HepG2 (cell line): ENCODE measurements around the gene BCL2L2. TPM values are rescaled to one million over a fixed set of nuclear protein-coding genes. Genes with fewer than 3 reads are reported as not detected.

Experiments used
- ATAC-seq: fragments of 200-7000 bp; cut with Tn5 transposase; 3 replicates; pipeline ENCODE4 v1.9.1; 2020; ENCODE audit warnings: mild to moderate bottlenecking, moderate library complexity
- BruUV-seq: library from RNA; stranded (reverse); fragments of 400-500 nt; replicated peaks from 2 replicates; lab custom pipeline; 2021; lab: Mats Ljungman, UMichigan
- CTCF ChIA-PET: fragments of 300-600 bp; formaldehyde crosslinking; extraction: SDS; loops from one replicate; lab custom pipeline; 2021; ENCODE audit warnings: low total read pairs, inconsistent platforms, low intra/inter-chr PET ratio; lab: Yijun Ruan, JAX
- POLR2A ChIA-PET: fragments of 350-600 bp; sonication (Branson Sonifier 250); formaldehyde crosslinking; loops from one replicate; lab custom pipeline; 2020; ENCODE audit warnings: antibody characterized with exemption, inconsistent platforms; lab: Yijun Ruan, JAX
- DNase-seq: peaks from one replicate; pipeline ENCODE4 v3.0.0-alpha.2; 2015; ENCODE audit warnings: low spot score
- FAIRE-seq: peaks from 3 replicates; lab custom pipeline; 2011; peaks lifted over from hg19 to GRCh38; lab: Jason Lieb, UNC
- H2AFZ ChIP-seq: one replicate; pipeline ENCODE4 v1.6.1; 2011; ENCODE audit warnings: low read length, inconsistent platforms
- H3K27ac ChIP-seq: fragments of 300-600 bp; 3 replicates; pipeline ENCODE4 v1.8.0; 2011; ENCODE audit warnings: mixed run types, mild to moderate bottlenecking, mixed read lengths, low read length, inconsistent platforms; ENCODE audit not compliant: insufficient read depth; ENCODE audit errors: extremely low read length
- H3K27me3 ChIP-seq, 2 experiments: fragments of 200-600 bp in 1 of 2; 2 replicates in 1 of 2; 3 replicates in 1 of 2; pipeline versions ENCODE4 v1.6.0 to v1.8.0; 2011; ENCODE audit warnings: low read length in 2 of 2, mild to moderate bottlenecking in 2 of 2, moderate library complexity in 2 of 2, inconsistent platforms in 1 of 2; ENCODE audit not compliant: insufficient read depth in 2 of 2, control insufficient read depth in 1 of 2
- H3K36me3 ChIP-seq, 2 experiments: fragments of 200-600 bp in 1 of 2; replicated peaks in 1 of 2; 2 replicates in 1 of 2; 3 replicates in 1 of 2; pipeline versions ENCODE4 v1.5.1 to v1.8.0; 2011; ENCODE audit warnings: low read length in 2 of 2, inconsistent platforms in 1 of 2; ENCODE audit not compliant: insufficient read depth in 2 of 2, control insufficient read depth in 1 of 2
- H3K4me1 ChIP-seq: 2 replicates; pipeline ENCODE4 v1.5.1; 2012; ENCODE audit warnings: low read length, inconsistent platforms; ENCODE audit not compliant: insufficient read depth
- H3K4me2 ChIP-seq: 2 replicates; pipeline ENCODE4 v1.6.0; 2011; ENCODE audit warnings: low read depth, low read length, inconsistent platforms
- H3K4me3 ChIP-seq, 3 experiments: fragments of 200-600 bp in 1 of 3; sonication (generic), shearing (Covaris generic) in 1 of 3; replicated peaks in 1 of 3; 2 replicates each; pipeline ENCODE4 v1.5.1; 2011 to 2016; ENCODE audit warnings: low read length in 3 of 3, inconsistent platforms in 2 of 3, low read depth in 2 of 3, mild to moderate bottlenecking in 2 of 3, control low read depth in 1 of 3, mixed read lengths in 1 of 3; ENCODE audit not compliant: insufficient read depth in 1 of 3
- H3K79me2 ChIP-seq: one replicate; pipeline ENCODE4 v1.6.1; 2011; ENCODE audit warnings: low read length, inconsistent platforms; ENCODE audit not compliant: insufficient read depth
- H3K9ac ChIP-seq: 2 replicates; pipeline ENCODE4 v1.6.0; 2011; ENCODE audit warnings: mild to moderate bottlenecking, low read depth, low read length, inconsistent platforms; ENCODE audit not compliant: insufficient read depth
- H3K9me3 ChIP-seq: 2 replicates; pipeline ENCODE4 v1.5.1; 2012; ENCODE audit warnings: mild to moderate bottlenecking, low read length
- H4K20me1 ChIP-seq: 2 replicates; pipeline ENCODE4 v1.6.0; 2011; ENCODE audit warnings: inconsistent platforms, mild to moderate bottlenecking, low read length, moderate library complexity; ENCODE audit not compliant: insufficient read depth
- BCL3 ChIP-seq: sonication (generic); formaldehyde crosslinking; IDR thresholded peaks from 2 replicates; pipeline ENCODE4 v1.5.1; 2020; ENCODE audit warnings: mild to moderate bottlenecking, missing genetic modification reagents, moderate library complexity
- GATAD1 ChIP-seq: IDR thresholded peaks from 2 replicates; pipeline ENCODE4 v1.6.1; 2016; ENCODE audit warnings: missing genetic modification reagents, missing compliant biosample characterization
- HNF4G ChIP-seq, 2 experiments: sonication (generic) in 1 of 2; formaldehyde crosslinking in 1 of 2; IDR thresholded peaks; 2 replicates each; pipeline versions ENCODE4 v1.4.0 to v1.6.1; 2011 to 2020; ENCODE audit warnings: borderline replicate concordance in 2 of 2, low read depth in 2 of 2, mild to moderate bottlenecking in 2 of 2, low read length in 1 of 2, missing genetic modification reagents in 1 of 2, moderate library complexity in 1 of 2
- HNRNPH1 ChIP-seq: fragments of 200-400 bp; formaldehyde crosslinking; optimal IDR thresholded peaks from 2 replicates; pipeline ENCODE3; 2017; ENCODE audit warnings: mild to moderate bottlenecking, low read depth, low read length
- MBNL3 ChIP-seq: fragments of 250-450 bp; sonication (Bioruptor Pico); conservative IDR thresholded peaks from 2 replicates; pipeline ENCODE4 v1.8.0; 2022; ENCODE audit warnings: mild to moderate bottlenecking, inconsistent platforms
- NCOA5 ChIP-seq: sonication (generic); formaldehyde crosslinking; IDR thresholded peaks from 2 replicates; pipeline ENCODE4 v1.4.0; 2020; ENCODE audit warnings: missing genetic modification reagents
- RBM22 ChIP-seq: fragments of 200-400 bp; formaldehyde crosslinking; optimal IDR thresholded peaks from 2 replicates; pipeline ENCODE3; 2017; ENCODE audit warnings: mild to moderate bottlenecking, low read length, moderate library complexity
- STAT6 ChIP-seq: sonication (generic); formaldehyde crosslinking; IDR thresholded peaks from 2 replicates; pipeline ENCODE4 v1.4.0; 2020; ENCODE audit warnings: missing genetic modification reagents, mild to moderate bottlenecking, borderline replicate concordance
- XBP1 ChIP-seq: sonication (generic); formaldehyde crosslinking; IDR thresholded peaks from 2 replicates; pipeline ENCODE4 v1.5.0; 2020; ENCODE audit warnings: missing genetic modification reagents
- ZNF276 ChIP-seq: sonication (generic); formaldehyde crosslinking; IDR thresholded peaks from 2 replicates; pipeline ENCODE4 v1.4.0; 2020; ENCODE audit warnings: mild to moderate bottlenecking, low read depth, missing genetic modification reagents
- ZNF280D ChIP-seq: sonication (generic); formaldehyde crosslinking; IDR thresholded peaks from 2 replicates; pipeline ENCODE4 v1.5.1; 2020; ENCODE audit warnings: mild to moderate bottlenecking, missing genetic modification reagents
- ZNF788 ChIP-seq: sonication (generic); formaldehyde crosslinking; IDR thresholded peaks from 2 replicates; pipeline ENCODE4 v1.5.0; 2020; ENCODE audit warnings: mild to moderate bottlenecking, missing genetic modification reagents, borderline replicate concordance
- WGBS: methylation state at CpG from one replicate; pipeline ENCODE4 v1.1.6; 2017; ENCODE audit warnings: low lambda C conversion rate; 5-methylcytosine and 5-hydroxymethylcytosine counted together
- in situ Hi-C: cut with HindIII; loops from 2 replicates; pipeline ENCODE4 v1.10.0; 2017; ENCODE audit warnings: low pct_unique_long_range_greater_than_20kb; ENCODE audit not compliant: extremely low pct_ligation_motif_present
- intact Hi-C: fragments of 100-400 bp; cut with micrococcal nuclease; formaldehyde crosslinking; loops from one replicate; pipeline ENCODE4 v1.10.0; 2022; ENCODE audit not compliant: unreplicated experiment
- polyA plus RNA-seq, 8 experiments: library from polyadenylated mRNA; depleted of rRNA in 3 of 8; stranded (reverse) in 7 of 8; unstranded in 1 of 8; fragments of >200 nt; fragmentation: Illumina TruSeq in 4 of 8; extraction: Trizol in 4 of 8; gene quantifications; 2 replicates each; pipeline versions ENCODE4 v1.2.1 to v1.2.3, GENCODE V29; 2011 to 2016; ENCODE audit warnings: low read depth in 4 of 8, missing spikeins in 1 of 8, mixed read lengths in 1 of 8; ENCODE audit not compliant: insufficient read depth in 1 of 8
- total RNA-seq, 5 experiments: library from RNA; depleted of rRNA; stranded (reverse); fragments of >200 nt; fragmentation: Illumina TruSeq; extraction: Trizol; gene quantifications; 2 replicates each; pipeline ENCODE4 v1.2.3, GENCODE V29; 2016; ENCODE audit warnings: low read depth in 1 of 5

BCL2L2 gene
- total and polyA plus RNA-seq, 2 of the 13 experiments (the other 11 are each of a cell fraction or from before 2014, with no cell fraction given), result 28.1 to 49.8 TPM

DNA sequence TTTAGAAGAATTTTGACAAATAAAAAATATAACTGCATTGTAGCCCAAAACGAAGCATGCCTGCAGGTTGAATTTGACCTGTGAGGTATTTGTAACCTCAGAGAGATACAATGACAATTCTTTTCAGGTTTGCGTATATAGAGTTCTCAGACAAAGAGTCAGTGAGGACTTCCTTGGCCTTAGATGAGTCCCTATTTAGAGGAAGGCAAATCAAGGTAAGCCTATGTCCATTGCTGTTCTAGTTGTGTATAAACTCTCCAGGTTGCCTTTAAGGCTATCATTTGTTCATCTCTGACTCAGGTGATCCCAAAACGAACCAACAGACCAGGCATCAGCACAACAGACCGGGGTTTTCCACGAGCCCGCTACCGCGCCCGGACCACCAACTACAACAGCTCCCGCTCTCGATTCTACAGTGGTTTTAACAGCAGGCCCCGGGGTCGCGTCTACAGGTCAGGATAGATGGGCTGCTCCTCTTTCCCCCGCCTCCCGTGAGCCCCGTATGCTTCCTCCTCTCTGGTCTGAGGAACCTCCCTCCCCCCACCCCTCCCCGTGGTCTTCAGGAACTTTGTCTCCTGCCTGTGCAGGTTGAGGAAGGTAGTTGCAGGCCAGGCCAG, 17.3 kb downstream of the BCL2L2 start (continued):
- TF ChIP-seq ZNF276 (CRISPR knock-in tag), result 0 out of 2 replicates have a peak, but pooled peaks have one; percentile 35

DNA sequence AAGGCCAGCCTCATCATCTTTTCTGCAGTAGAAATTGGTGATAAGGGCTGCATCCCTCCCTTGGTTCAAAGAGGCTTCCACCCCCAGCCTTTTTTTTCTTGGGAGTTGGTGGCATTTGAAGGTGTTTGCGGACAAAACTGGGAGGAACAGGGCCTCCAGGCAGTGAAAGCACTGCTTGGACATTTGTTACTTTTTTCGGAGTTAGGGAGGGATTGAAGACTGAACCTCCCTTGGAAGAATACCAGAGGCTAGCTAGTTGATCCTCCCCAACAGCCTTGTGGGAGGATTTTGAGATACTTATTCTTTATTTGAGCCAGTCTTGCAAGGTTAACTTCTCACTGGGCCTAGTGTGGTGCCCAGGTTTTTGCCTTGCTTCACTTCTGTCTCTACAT, 17.8 kb downstream of the BCL2L2 start:
- 92% methylated on average over 2 of the region's 2 CpGs for WGBS
- H3K79me2 ChIP-seq, result peaks cover 23% of the 10 kb centered on the region
- FAIRE-seq (no peak), ATAC-seq (no peak), DNase-seq (no peak)
- POLR2A ChIA-PET, result interaction anchor here (1.6 to 13.2 kb wide), 2 partner anchors 20 to 229 kb away, joined by 5 to 1053 read pairs; partner anchors contain the start of genes ACIN1, BCL2L2, C14orf119 and PPP1R3E
- no peak overlapping the region for H3K9ac ChIP-seq
- no peak overlapping the region for H2AFZ ChIP-seq
- no peak overlapping the region for H3K4me2 ChIP-seq
- H3K4me3 ChIP-seq, result no peak overlapping the region
- H4K20me1 ChIP-seq, result peaks cover 11% of the 10 kb centered on the region; the same call in 1 of the 2 replicates
- H3K27ac ChIP-seq, result no peak overlapping the region
- CTCF ChIA-PET, result no interaction called here
- H3K4me1 ChIP-seq, result peaks cover 42% of the 10 kb centered on the region
- H3K27me3 ChIP-seq, result peaks cover 0 to 9% of the 10 kb centered on the region in 2 experiments; a peak in 2 of 5 replicates
- H3K36me3 ChIP-seq, result peaks cover 18 to 36% of the 10 kb centered on the region in 2 experiments
- BruUV-seq, result no TSS peak
- intact Hi-C loops, result no loop called here
- H3K9me3 ChIP-seq, result no peaks in the 10 kb centered on the region
- in situ Hi-C loops, result loop anchor here (5.0 to 25.0 kb wide), 2 partner anchors 233 to 813 kb away; partner anchors contain the start of genes EMC9, FITM1, PSME1 and PSME2
- no peak for TF ChIP-seq XBP1 (CRISPR knock-in tag)
- peak; percentile 14 for TF ChIP-seq RBM22
- TF ChIP-seq STAT6 (CRISPR knock-in tag), result no peak
- TF ChIP-seq MBNL3 (CRISPR knock-in tag), result no peak
- TF ChIP-seq ZNF280D, result no peak
- TF ChIP-seq ZNF788 (CRISPR knock-in tag), result no peak
- TF ChIP-seq HNF4G (IDR thresholded peaks at IDR 0.05; ENCODE audit: borderline replicate concordance, low read depth, low read length), result no peak
- no peak for TF ChIP-seq HNF4G (CRISPR knock-in tag; IDR thresholded peaks at IDR 0.05; ENCODE audit: borderline replicate concordance, low read depth)
- TF ChIP-seq HNRNPH1, result no peak
- no peak for TF ChIP-seq GATAD1
- no peak for TF ChIP-seq NCOA5 (CRISPR knock-in tag)
- 0 out of 2 replicates have a peak, but pooled peaks have one; percentile 29 for TF ChIP-seq BCL3 (CRISPR knock-in tag)
